ENCODE data around the gene ARHGEF17. TPM values are rescaled to one million over a fixed set of nuclear protein-coding genes. Genes with fewer than 3 reads are reported as not detected.

The ARHGEF17 gene
- total and polyA plus RNA-seq, 2 of the 8 experiments (the other 6 are each of a cell fraction or from before 2014, with no cell fraction given), result 11.3 to 14.6 TPM

- TF ChIP-seq, protein P1, sequence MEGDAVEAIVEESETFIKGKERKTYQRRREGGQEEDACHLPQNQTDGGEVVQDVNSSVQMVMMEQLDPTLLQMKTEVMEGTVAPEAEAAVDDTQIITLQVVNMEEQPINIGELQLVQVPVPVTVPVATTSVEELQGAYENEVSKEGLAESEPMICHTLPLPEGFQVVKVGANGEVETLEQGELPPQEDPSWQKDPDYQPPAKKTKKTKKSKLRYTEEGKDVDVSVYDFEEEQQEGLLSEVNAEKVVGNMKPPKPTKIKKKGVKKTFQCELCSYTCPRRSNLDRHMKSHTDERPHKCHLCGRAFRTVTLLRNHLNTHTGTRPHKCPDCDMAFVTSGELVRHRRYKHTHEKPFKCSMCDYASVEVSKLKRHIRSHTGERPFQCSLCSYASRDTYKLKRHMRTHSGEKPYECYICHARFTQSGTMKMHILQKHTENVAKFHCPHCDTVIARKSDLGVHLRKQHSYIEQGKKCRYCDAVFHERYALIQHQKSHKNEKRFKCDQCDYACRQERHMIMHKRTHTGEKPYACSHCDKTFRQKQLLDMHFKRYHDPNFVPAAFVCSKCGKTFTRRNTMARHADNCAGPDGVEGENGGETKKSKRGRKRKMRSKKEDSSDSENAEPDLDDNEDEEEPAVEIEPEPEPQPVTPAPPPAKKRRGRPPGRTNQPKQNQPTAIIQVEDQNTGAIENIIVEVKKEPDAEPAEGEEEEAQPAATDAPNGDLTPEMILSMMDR (IDR thresholded peaks at IDR 0.05; ENCODE audit: control extremely low read depth in 1 of 3, insufficient read depth in 1 of 3, low read depth in 1 of 3, low read length in 3 of 3), result 0 out of 4 replicates have a peak, but pooled peaks of 1 of the 3 experiments have one; percentile 5
- no peak for TF ChIP-seq RBBP5 (IDR thresholded peaks at IDR 0.05; ENCODE audit: borderline replicate concordance, low read depth, low read length)
These were observed 32.1 kb downstream of the ARHGEF17 start (continued) for GRCh38 chr11:73340164-73340563.

All from H1 (cell line).